PFSK-1 (cell line): Measurements from ENCODE around the gene ZBTB8A.

Source experiments
- POLR2AphosphoS5 ChIP-seq: IDR thresholded peaks from 2 replicates; pipeline ENCODE4 v1.6.1; 2012; ENCODE audit warnings: low read depth, mild to moderate bottlenecking, control low read depth, low read length, moderate library complexity
- TAF1 ChIP-seq: IDR thresholded peaks from 2 replicates; pipeline ENCODE4 v1.6.1; 2012; ENCODE audit warnings: low read length, control low read depth, borderline replicate concordance; ENCODE audit not compliant: insufficient read depth
- TF ChIP-seq, protein P1 (sequence below), 2 experiments: IDR thresholded peaks; 2 replicates each; pipeline versions ENCODE4 v1.6.1 to v1.8.0; 2011 to 2012; ENCODE audit warnings: low read depth in 2 of 2, low read length in 2 of 2, control low read depth in 1 of 2, inconsistent platforms in 1 of 2, mild to moderate bottlenecking in 1 of 2, moderate library complexity in 1 of 2; ENCODE audit not compliant: insufficient read depth in 1 of 2

DNA sequence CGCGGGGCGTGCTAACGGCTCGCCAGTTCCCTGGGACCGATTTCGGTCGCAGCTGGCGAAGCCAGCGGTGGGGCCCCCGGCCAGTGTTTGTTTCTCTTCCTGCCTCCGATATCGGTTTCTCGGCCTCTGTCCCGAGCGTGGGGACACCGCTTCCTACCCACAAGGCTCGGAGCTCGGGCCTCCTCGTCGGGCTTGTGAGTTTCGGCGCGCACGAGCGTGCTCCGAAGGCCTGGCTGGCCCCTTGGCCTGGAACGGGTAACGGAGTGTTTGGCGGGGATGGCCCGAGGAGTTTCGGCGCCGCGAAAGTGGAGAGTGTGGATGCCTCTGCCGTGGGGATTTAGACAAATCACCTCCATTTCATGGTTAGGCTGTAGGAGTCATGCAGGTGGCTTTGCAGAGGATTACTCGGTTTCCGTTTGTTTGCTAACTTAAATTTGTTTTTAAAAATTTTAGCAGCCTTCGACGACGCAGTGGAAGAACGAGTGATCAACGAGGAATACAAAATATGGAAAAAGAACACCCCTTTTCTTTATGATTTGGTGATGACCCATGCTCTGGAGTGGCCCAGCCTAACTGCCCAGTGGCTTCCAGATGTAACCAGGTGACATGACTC is 112.3 kb downstream of the ZBTB8A start:
- TF ChIP-seq POLR2AphosphoS5, result no peak
- no peak for TF ChIP-seq TAF1
- TF ChIP-seq, protein P1, sequence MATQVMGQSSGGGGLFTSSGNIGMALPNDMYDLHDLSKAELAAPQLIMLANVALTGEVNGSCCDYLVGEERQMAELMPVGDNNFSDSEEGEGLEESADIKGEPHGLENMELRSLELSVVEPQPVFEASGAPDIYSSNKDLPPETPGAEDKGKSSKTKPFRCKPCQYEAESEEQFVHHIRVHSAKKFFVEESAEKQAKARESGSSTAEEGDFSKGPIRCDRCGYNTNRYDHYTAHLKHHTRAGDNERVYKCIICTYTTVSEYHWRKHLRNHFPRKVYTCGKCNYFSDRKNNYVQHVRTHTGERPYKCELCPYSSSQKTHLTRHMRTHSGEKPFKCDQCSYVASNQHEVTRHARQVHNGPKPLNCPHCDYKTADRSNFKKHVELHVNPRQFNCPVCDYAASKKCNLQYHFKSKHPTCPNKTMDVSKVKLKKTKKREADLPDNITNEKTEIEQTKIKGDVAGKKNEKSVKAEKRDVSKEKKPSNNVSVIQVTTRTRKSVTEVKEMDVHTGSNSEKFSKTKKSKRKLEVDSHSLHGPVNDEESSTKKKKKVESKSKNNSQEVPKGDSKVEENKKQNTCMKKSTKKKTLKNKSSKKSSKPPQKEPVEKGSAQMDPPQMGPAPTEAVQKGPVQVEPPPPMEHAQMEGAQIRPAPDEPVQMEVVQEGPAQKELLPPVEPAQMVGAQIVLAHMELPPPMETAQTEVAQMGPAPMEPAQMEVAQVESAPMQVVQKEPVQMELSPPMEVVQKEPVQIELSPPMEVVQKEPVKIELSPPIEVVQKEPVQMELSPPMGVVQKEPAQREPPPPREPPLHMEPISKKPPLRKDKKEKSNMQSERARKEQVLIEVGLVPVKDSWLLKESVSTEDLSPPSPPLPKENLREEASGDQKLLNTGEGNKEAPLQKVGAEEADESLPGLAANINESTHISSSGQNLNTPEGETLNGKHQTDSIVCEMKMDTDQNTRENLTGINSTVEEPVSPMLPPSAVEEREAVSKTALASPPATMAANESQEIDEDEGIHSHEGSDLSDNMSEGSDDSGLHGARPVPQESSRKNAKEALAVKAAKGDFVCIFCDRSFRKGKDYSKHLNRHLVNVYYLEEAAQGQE (IDR thresholded peaks at IDR 0.05; ENCODE audit: insufficient read depth in 1 of 2, low read depth in 2 of 2, low read length in 2 of 2), result no peak
